ENCODE results near the gene ARID1B.
"Not testable (repeated sequence)": the region's sequence is repeated elsewhere in the genome, so short reads cannot be mapped to it uniquely, and the experiment has no call there.

GRCh38 chr6:156945789-156946172, 168.6 kb downstream of the ARID1B start:
- TF ChIP-seq CTCF (conservative IDR thresholded peaks at IDR 0.05; ENCODE audit: low read depth, low read length); MXI1 (IDR thresholded peaks at IDR 0.05; ENCODE audit: borderline replicate concordance, low read depth, low read length); RCOR1 (IDR thresholded peaks at IDR 0.05; ENCODE audit: insufficient replicate concordance, low read length); FOS (IDR thresholded peaks at IDR 0.05; ENCODE audit: low read depth, low read length); MAFK (IDR thresholded peaks at IDR 0.05; ENCODE audit: low read depth, low read length); POLR2A (IDR thresholded peaks at IDR 0.05; ENCODE audit: low read depth, low read length); ELK1 (IDR thresholded peaks at IDR 0.05; ENCODE audit: borderline replicate concordance, low read depth, low read length); RAD21 (IDR thresholded peaks at IDR 0.05; ENCODE audit: low read length); SMC3 (IDR thresholded peaks at IDR 0.05; ENCODE audit: low read depth, low read length); CEBPB (IDR thresholded peaks at IDR 0.05; ENCODE audit: low read depth, low read length); BHLHE40 (IDR thresholded peaks at IDR 0.05; ENCODE audit: low read depth, low read length); MAZ (IDR thresholded peaks at IDR 0.05; ENCODE audit: borderline replicate concordance, low read depth, low read length); USF2 (IDR thresholded peaks at IDR 0.05; ENCODE audit: low read depth, low read length): not testable (repeated sequence)

Data from IMR-90 (cell line).